OCI-LY3 (cell line): ENCODE results near the gene BICRA.

Source experiments
- CTCF ChIP-seq: fragments of 200-600, 300-600 bp; sonication (generic); IDR thresholded peaks from 2 replicates; pipeline ENCODE4 v1.5.1; 2014; ENCODE audit warnings: antibody characterized with exemption, low read length, low read depth
- EZH2phosphoT487 ChIP-seq: fragments of 200-600 bp; shearing (Covaris generic); IDR thresholded peaks from 2 replicates; pipeline ENCODE4 v1.6.1; 2018; ENCODE audit warnings: antibody characterized with exemption, mixed run types, low read depth

GRCh38 chr19:47694466-47695273 is 85.7 kb downstream of the BICRA start:
- TF ChIP-seq CTCF = no peak
- no peak for TF ChIP-seq EZH2phosphoT487
